Astrocyte (in vitro differentiated cells and primary cell): Measurements from ENCODE around the gene KRTAP4-11. TPM values are rescaled to one million over a fixed set of nuclear protein-coding genes. Genes with fewer than 3 reads are reported as not detected.

Experiments
- DNase-seq: peaks from one replicate; pipeline ENCODE4 v3.0.0-alpha.2; 2010; ENCODE audit warnings: low read depth
- FAIRE-seq: peaks from 2 replicates; lab custom pipeline; 2011; peaks lifted over from hg19 to GRCh38; lab: Jason Lieb, UNC
- H2AFZ ChIP-seq: 2 replicates; pipeline ENCODE4 v1.6.0; 2012; ENCODE audit warnings: low read depth, low read length, inconsistent platforms
- H3K27ac ChIP-seq: 2 replicates; pipeline ENCODE4 v1.5.1; 2011; ENCODE audit warnings: low read depth, low read length, inconsistent platforms
- H3K27me3 ChIP-seq: 2 replicates; pipeline ENCODE4 v1.6.0; 2011; ENCODE audit warnings: low read length, inconsistent platforms; ENCODE audit not compliant: insufficient read depth
- H3K36me3 ChIP-seq: 2 replicates; pipeline ENCODE4 v1.5.1; 2011; ENCODE audit warnings: low read length, inconsistent platforms; ENCODE audit not compliant: insufficient read depth
- H3K4me1 ChIP-seq: 2 replicates; pipeline ENCODE4 v1.5.1; 2011; ENCODE audit warnings: low read length, inconsistent platforms; ENCODE audit not compliant: insufficient read depth
- H3K4me2 ChIP-seq: 2 replicates; pipeline ENCODE4 v1.6.0; 2012; ENCODE audit warnings: low read length, inconsistent platforms
- H3K4me3 ChIP-seq: 2 replicates; pipeline ENCODE4 v1.5.1; 2011; ENCODE audit warnings: low read depth, mild to moderate bottlenecking, low read length, inconsistent platforms; ENCODE audit not compliant: insufficient read depth
- H3K79me2 ChIP-seq: 2 replicates; pipeline ENCODE4 v1.6.0; 2012; ENCODE audit warnings: mild to moderate bottlenecking, low read length, inconsistent platforms; ENCODE audit not compliant: insufficient read depth
- H3K9ac ChIP-seq: 2 replicates; pipeline ENCODE4 v1.6.0; 2012; ENCODE audit warnings: mild to moderate bottlenecking, low read length, inconsistent platforms
- H3K9me3 ChIP-seq: 2 replicates; pipeline ENCODE4 v1.5.1; 2012; ENCODE audit warnings: low read depth, mild to moderate bottlenecking, low read length, inconsistent platforms; ENCODE audit not compliant: insufficient read depth
- H4K20me1 ChIP-seq: 2 replicates; pipeline ENCODE4 v1.6.0; 2012; ENCODE audit warnings: low read length, inconsistent platforms; ENCODE audit not compliant: insufficient read depth
- H3K27ac Mint-ChIP-seq: one replicate; pipeline ENCODE4 v1.8.0; 2021; ENCODE audit warnings: mild to moderate bottlenecking, mixed read lengths; ENCODE audit not compliant: unreplicated experiment
- H3K27me3 Mint-ChIP-seq: one replicate; pipeline ENCODE4 v1.8.0; 2021; ENCODE audit warnings: low read depth, mixed read lengths; ENCODE audit not compliant: unreplicated experiment
- H3K36me3 Mint-ChIP-seq: one replicate; pipeline ENCODE4 v1.8.0; 2021; ENCODE audit warnings: low read depth, mixed read lengths; ENCODE audit not compliant: unreplicated experiment
- H3K4me1 Mint-ChIP-seq: one replicate; pipeline ENCODE4 v1.8.0; 2021; ENCODE audit warnings: low read depth, mixed read lengths; ENCODE audit not compliant: unreplicated experiment
- H3K4me3 Mint-ChIP-seq: one replicate; pipeline ENCODE4 v1.8.0; 2021; ENCODE audit warnings: mild to moderate bottlenecking, moderate library complexity, mixed read lengths; ENCODE audit not compliant: unreplicated experiment
- H3K9me3 Mint-ChIP-seq: one replicate; pipeline ENCODE4 v1.8.0; 2021; ENCODE audit warnings: mild to moderate bottlenecking, mixed read lengths; ENCODE audit not compliant: unreplicated experiment
- CTCF ChIP-seq: IDR thresholded peaks from 2 replicates; pipeline ENCODE4 v1.5.1; 2011; ENCODE audit warnings: low read depth, mild to moderate bottlenecking, inconsistent platforms, low read length, moderate library complexity; ENCODE audit not compliant: insufficient read depth
- EZH2 ChIP-seq: IDR thresholded peaks from 2 replicates; pipeline ENCODE4 v1.6.1; 2012; ENCODE audit warnings: mild to moderate bottlenecking, low read length, inconsistent platforms; ENCODE audit not compliant: insufficient read depth
- total RNA-seq: library from RNA; stranded (reverse); gene quantifications from 2 replicates; pipeline ENCODE4 v1.2.1, GENCODE V29; 2021

KRTAP4-11 gene
- total RNA-seq, 1 donor from 2014 or later, result not detected

GRCh38 chr17:41069031-41069430 lies 49.1 kb downstream of the KRTAP4-11 start:
- peaks cover 16% of the 10 kb centered on the region for H3K4me1 ChIP-seq
- H4K20me1 ChIP-seq, result no peaks in the 10 kb centered on the region
- H3K27me3 ChIP-seq, result no peaks in the 10 kb centered on the region
- no peak overlapping the region for H2AFZ ChIP-seq
- peaks cover 21% of the 10 kb centered on the region for H3K4me1 Mint-ChIP-seq
- H3K4me3 Mint-ChIP-seq, result no peak overlapping the region
- H3K27me3 Mint-ChIP-seq, result no peaks in the 10 kb centered on the region
- DNase-seq, result no peak
- H3K36me3 ChIP-seq, result no peaks in the 10 kb centered on the region
- H3K4me2 ChIP-seq, result no peak overlapping the region
- no peak overlapping the region for H3K4me3 ChIP-seq
- H3K27ac ChIP-seq, result no peak overlapping the region
- peaks cover 3% of the 10 kb centered on the region for H3K36me3 Mint-ChIP-seq
- H3K9ac ChIP-seq, result no peak overlapping the region
- TF ChIP-seq CTCF, result no peak
- no peak for TF ChIP-seq EZH2
- no peaks in the 10 kb centered on the region for H3K9me3 ChIP-seq
- FAIRE-seq, result no peak
- peaks cover 2% of the 10 kb centered on the region for H3K9me3 Mint-ChIP-seq
- no peak overlapping the region for H3K27ac Mint-ChIP-seq
- H3K79me2 ChIP-seq, result no peaks in the 10 kb centered on the region

DNA sequence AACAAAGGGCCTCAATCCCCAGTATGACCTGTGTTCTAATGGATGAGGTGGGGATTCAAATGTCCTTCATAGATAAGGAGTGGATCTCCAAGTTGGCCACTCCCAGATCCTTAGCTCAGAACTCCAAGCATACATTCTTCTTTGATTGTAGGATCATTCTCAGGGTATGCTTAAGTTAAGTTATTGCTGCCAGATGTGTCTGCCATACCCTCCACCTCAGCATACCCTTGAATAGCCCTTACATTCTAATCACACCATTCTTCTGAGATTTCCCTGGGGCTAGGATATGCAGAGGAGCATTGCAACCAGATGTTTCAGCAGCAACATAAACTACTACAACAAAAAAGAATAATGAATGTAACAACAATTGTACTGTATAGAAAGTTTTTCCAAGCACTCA lies 50.9 kb downstream of the KRTAP4-11 start:
- no peak overlapping the region for H2AFZ ChIP-seq
- DNase-seq (no peak), FAIRE-seq (no peak)
- H4K20me1 ChIP-seq, result no peaks in the 10 kb centered on the region
- H3K4me3 ChIP-seq, result no peak overlapping the region
- no peak for TF ChIP-seq CTCF
- no peak for TF ChIP-seq EZH2
- Mint-ChIP-seq H3K4me1 (peaks cover 23% of the 10 kb centered on the region), H3K9me3 (peaks cover 2% of the 10 kb centered on the region), H3K36me3 (peaks cover 3% of the 10 kb centered on the region), H3K27me3 (no peaks in the 10 kb centered on the region), H3K27ac (no peak overlapping the region), H3K4me3 (no peak overlapping the region)
- peaks cover 30% of the 10 kb centered on the region for H3K4me1 ChIP-seq
- H3K36me3 ChIP-seq, result no peaks in the 10 kb centered on the region
- H3K79me2 ChIP-seq, result no peaks in the 10 kb centered on the region
- peak overlapping the region; percentile 86 for H3K27ac ChIP-seq
- H3K9me3 ChIP-seq, result no peaks in the 10 kb centered on the region
- no peaks in the 10 kb centered on the region for H3K27me3 ChIP-seq
- no peak overlapping the region for H3K9ac ChIP-seq
- no peak overlapping the region for H3K4me2 ChIP-seq

Other genes with a start within 250 kb of the KRTAP4-11 start
- not detected in 2 replicates for gene KRT20, start 233.1 kb downstream of the KRTAP4-11 start, total RNA-seq
- not detected in 2 replicates for gene KRT23, start 180.7 kb downstream of the KRTAP4-11 start, total RNA-seq
- gene KRT39, start 151.4 kb downstream of the KRTAP4-11 start, total RNA-seq, result not detected in 2 replicates
- not detected in 2 replicates for gene KRT40, start 134.0 kb downstream of the KRTAP4-11 start, total RNA-seq
- gene KRTAP3-3, start 124.2 kb downstream of the KRTAP4-11 start, total RNA-seq, result not detected in 2 replicates
- not detected in 2 replicates for gene KRTAP3-2, start 118.5 kb downstream of the KRTAP4-11 start, total RNA-seq
- gene KRTAP3-1, start 109.2 kb downstream of the KRTAP4-11 start, total RNA-seq, result not detected in 2 replicates
- not detected in 2 replicates for gene KRTAP1-5, start 91.2 kb downstream of the KRTAP4-11 start, total RNA-seq
- not detected in 2 replicates for gene KRTAP1-4, start 88.2 kb downstream of the KRTAP4-11 start, total RNA-seq
- not detected in 2 replicates for gene KRTAP1-3, start 83.5 kb downstream of the KRTAP4-11 start, total RNA-seq
- gene KRTAP1-1, start 76.9 kb downstream of the KRTAP4-11 start, total RNA-seq, result not detected in 2 replicates
- gene KRTAP2-1, start 71.1 kb downstream of the KRTAP4-11 start, total RNA-seq, result not detected in 2 replicates
- gene KRTAP2-2, start 63.1 kb downstream of the KRTAP4-11 start, total RNA-seq, result not detected in 2 replicates
- gene KRTAP2-3, start 58.3 kb downstream of the KRTAP4-11 start, total RNA-seq, result 3.8 and 7.1 TPM in 2 replicates
- gene KRTAP2-4, start 52.5 kb downstream of the KRTAP4-11 start, total RNA-seq, result not detected in 2 replicates
- not detected in 2 replicates for gene KRTAP4-7, start 34.2 kb downstream of the KRTAP4-11 start, total RNA-seq
- gene KRTAP4-8, start 20.2 kb downstream of the KRTAP4-11 start, total RNA-seq, result not detected in 2 replicates
- gene KRTAP4-16, start 16.2 kb downstream of the KRTAP4-11 start, total RNA-seq, result not detected in 2 replicates
- gene KRTAP4-9, start 13.0 kb downstream of the KRTAP4-11 start, total RNA-seq, result not detected in 2 replicates
- not detected in 2 replicates for gene KRTAP4-12, start 5.8 kb upstream of the KRTAP4-11 start, total RNA-seq
- not detected in 2 replicates for gene KRTAP4-6, start 22.2 kb upstream of the KRTAP4-11 start, total RNA-seq
- gene KRTAP4-5, start 31.5 kb upstream of the KRTAP4-11 start, total RNA-seq, result not detected in 2 replicates
- gene KRTAP4-4, start 42.4 kb upstream of the KRTAP4-11 start, total RNA-seq, result not detected in 2 replicates
- gene KRTAP4-3, start 49.8 kb upstream of the KRTAP4-11 start, total RNA-seq, result not detected in 2 replicates
- not detected in 2 replicates for gene KRTAP4-2, start 59.8 kb upstream of the KRTAP4-11 start, total RNA-seq
- not detected in 2 replicates for gene KRTAP4-1, start 66.5 kb upstream of the KRTAP4-11 start, total RNA-seq
- gene KRTAP9-1, start 71.5 kb upstream of the KRTAP4-11 start, total RNA-seq, result not detected in 2 replicates
- gene KRTAP9-2, start 108.3 kb upstream of the KRTAP4-11 start, total RNA-seq, result not detected in 2 replicates
- gene KRTAP9-3, start 114.1 kb upstream of the KRTAP4-11 start, total RNA-seq, result not detected in 2 replicates
- not detected in 2 replicates for gene KRTAP9-8, start 119.6 kb upstream of the KRTAP4-11 start, total RNA-seq
- gene KRTAP9-4, start 131.3 kb upstream of the KRTAP4-11 start, total RNA-seq, result not detected in 2 replicates
- gene KRTAP9-9, start 137.0 kb upstream of the KRTAP4-11 start, total RNA-seq, result not detected in 2 replicates
- gene KRTAP9-6, start 147.0 kb upstream of the KRTAP4-11 start, total RNA-seq, result not detected in 2 replicates
- gene KRTAP9-7, start 157.3 kb upstream of the KRTAP4-11 start, total RNA-seq, result not detected in 2 replicates
- not detected in 2 replicates for gene KRTAP29-1, start 184.5 kb upstream of the KRTAP4-11 start, total RNA-seq
- gene KRTAP16-1, start 190.9 kb upstream of the KRTAP4-11 start, total RNA-seq, result not detected in 2 replicates
- not detected in 2 replicates for gene KRTAP17-1, start 197.3 kb upstream of the KRTAP4-11 start, total RNA-seq
- gene KRT33A, start 232.5 kb upstream of the KRTAP4-11 start, total RNA-seq, result not detected in 2 replicates